Head of caudate nucleus (tissue), 42 donors: ENCODE measurements around the gene PADI1.
A peak's percentile ranks its signal among the peaks of the same experiment; 100 is the strongest.

Source experiments
- DNase-seq, 42 donors: peaks; one replicate each; pipeline versions ENCODE4 v3.0.0 to v3.0.0-alpha.2; 2020 to 2021; ENCODE audit warnings: mixed read lengths in 7 of 42
- intact Hi-C: fragments of 100-400 bp; cut with DNase I; formaldehyde crosslinking; loops from one replicate; pipeline ENCODE4 v1.15.0; 2022

PADI1 gene

DNA sequence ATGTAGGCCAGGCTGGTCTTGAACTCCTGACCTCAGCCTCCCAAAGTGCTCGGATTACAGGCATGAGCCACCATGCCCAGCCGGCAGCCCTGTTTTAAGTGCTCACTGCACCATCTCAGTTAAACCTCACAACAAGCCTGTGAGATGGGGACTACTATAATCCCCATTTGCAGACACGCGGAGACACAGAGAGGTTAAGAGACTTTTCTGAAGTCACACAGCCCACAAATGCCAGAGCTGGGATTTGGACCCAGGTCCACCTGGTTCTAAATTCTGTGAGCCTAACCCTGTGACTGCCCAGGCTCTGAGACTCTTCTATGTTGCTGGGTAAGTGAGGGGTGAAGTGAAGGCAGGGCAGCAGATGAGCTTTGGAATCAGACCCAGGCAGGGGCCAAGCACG is 6.4 kb downstream of the PADI1 start:
- intact Hi-C loops: no loop called here
- no peak for DNase-seq

DNA sequence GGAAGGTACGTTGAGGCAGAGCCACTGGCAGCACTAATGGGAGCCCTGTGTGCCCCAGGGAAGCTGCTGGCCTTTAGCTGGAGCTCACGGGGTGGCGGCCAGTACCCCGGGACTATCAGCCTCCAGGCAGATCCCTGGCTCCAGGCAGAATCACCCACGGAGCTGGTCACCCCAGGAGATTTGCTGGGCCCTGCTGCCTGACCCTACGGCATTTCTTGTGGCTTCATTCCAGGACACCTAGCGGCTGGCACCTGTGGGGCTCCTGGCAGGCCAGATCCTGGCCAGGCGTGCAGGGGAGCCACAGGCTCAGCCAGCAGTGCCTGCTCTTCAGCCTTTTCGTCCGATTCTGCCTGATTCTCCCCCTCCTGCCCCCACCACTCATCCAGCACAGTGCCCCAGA is 7.1 kb downstream of the PADI1 start:
- intact Hi-C loops: no loop called here
- DNase-seq: no peak

DNA sequence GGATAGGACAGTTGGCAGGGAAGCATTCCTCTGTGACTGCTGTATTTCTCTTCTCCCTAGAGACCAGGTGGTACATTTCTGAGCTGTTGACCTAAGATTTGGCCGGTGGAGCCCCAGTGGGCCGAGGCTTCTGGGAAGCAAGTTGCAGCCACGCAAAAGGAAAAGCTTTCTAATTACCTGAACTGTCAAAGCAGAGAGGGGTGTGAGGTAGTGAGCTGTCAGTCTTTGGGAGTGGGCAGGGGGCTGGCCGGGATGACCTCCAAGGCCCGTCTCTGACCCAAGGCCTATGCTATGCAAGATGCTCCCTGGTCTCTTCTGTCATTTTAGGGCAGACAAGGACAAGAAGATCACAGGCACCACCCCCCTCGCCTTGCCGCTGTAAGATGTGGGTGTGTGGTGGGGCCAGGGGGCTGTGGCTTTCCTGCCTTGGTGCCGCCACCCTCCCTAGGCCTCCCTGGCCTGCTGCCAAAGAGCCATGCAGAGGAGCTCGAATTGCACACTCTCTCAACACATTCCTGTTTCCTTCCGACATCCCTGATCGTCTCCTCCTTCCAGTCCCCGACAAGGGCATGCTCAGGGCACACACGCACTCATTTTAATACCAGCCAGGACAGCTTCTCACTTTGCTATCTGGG is 7.7 kb downstream of the PADI1 start:
- peak in 5 of 42 donors; percentile 9 to 30 (median 14) for DNase-seq
- intact Hi-C loops: no loop called here

DNA sequence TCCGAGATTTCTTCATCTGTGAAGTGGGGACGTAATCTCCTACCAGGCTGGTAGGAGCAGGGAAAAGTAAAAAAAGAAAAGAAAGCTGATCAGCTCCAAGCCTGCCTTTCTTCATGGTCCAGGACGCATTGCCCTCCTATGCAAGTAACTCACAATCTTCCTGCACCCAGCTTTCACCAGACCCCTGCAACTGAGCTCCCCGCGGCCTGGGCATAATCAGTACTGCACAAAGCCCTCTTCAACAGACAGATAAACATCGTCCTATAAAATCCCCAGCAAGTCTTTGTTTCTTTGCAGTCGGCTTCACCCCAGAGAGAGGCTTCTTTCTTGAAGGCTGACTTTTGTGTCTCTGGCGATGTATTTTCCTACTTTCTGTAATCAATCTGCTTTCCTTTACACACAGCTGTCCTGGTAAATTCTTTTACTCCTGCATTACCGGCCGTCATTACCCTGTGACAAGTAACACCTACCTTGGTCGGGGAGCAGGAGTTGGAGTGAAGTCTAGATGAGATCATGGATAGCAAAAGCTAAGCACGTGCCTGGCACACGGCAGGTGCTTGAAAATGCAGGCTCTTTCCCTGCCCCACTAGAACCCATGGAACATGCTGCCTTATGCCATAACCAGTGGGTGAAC is 8.3 kb downstream of the PADI1 start:
- no peak for DNase-seq
- intact Hi-C loops: no loop called here

DNA sequence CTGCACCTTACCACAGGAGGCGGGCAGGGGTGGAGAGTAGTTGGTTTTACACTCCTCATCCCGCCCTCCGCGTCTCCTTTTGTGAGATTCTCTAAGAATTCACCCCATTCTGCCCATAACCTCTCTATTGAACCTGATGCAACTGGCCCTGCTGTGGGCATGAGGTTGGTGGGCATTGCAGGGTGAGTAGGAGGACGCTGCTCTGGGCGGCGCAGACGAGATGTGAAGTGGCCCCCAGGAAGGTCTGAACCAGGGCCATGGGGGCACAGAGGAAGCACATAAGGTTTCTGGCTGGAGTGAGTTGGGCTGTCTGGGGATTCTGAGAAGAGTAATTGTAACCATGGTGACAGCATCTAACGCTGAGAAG is 8.8 kb downstream of the PADI1 start:
- DNase-seq: no peak
- intact Hi-C loops: no loop called here

DNA sequence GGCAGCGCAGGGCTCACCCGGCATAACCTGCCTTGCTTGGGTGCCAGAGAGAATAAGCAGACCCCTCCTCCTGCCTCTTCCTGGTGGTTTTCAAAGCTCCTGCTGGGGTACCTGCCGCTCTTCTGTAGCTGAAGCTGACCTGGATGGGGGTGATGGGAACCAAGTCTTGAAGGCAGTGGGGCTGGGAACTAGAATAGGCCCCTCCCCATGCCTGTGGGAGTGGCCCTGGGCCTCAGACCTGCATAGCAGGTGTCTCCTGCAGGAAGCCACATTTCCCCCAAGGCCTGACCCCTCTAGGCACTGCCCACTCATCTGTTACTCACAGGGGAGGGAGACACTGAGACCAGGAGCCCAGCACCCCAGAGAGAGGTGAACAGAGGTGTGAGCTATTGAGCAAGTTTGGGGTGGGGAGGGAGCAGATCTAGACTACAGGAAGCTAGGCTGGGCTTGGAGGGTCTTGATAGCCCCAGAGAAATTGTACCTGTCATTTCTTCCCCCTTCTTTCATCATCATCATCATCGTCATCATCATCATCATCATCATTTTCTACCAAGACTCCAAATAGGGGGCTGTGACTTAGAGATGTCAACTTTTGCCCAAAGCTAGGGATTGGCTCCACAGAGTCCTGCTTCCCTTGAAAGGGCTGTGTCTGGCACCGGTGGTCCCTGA is 10.1 kb downstream of the PADI1 start:
- intact Hi-C loops: no loop called here
- DNase-seq: no peak

DNA sequence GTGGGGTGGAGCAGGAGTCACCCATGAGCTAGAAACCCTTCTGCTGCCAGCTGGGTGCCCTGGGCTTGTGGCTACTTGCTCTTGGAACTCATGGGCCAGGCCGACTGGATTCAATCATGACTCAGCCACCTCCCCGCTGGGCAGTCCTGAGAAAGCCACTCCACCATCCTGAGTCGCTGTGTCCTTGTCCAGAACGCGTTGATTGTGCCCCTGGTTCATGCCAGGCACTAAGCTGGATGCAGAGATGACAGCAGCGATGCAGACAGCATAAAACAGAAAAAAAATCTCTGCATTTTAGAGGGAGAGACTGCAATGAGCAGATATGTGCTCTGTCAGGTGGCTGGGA is 10.6 kb downstream of the PADI1 start:
- no peak for DNase-seq
- intact Hi-C loops: no loop called here

DNA sequence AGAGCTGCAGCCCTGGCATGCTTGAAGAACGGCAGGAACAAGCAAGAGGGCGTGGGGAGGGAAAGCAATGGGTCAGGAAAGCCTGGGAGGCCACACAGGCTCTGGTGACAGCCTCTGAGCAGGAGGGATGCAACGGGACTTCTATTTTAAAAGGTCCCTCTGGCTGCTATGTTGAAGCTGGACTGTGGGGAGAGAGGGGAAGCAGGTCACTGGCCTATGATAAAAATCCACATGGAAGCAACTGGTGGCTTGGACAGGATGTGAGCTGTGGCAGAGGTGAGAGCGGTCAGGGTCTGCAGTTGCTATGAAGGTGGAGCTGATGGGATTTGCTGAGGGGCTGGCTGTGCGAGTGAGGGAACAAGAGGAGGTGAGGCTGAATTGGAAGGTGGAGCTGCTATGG is 11.2 kb downstream of the PADI1 start:
- intact Hi-C loops: no loop called here
- no peak for DNase-seq

DNA sequence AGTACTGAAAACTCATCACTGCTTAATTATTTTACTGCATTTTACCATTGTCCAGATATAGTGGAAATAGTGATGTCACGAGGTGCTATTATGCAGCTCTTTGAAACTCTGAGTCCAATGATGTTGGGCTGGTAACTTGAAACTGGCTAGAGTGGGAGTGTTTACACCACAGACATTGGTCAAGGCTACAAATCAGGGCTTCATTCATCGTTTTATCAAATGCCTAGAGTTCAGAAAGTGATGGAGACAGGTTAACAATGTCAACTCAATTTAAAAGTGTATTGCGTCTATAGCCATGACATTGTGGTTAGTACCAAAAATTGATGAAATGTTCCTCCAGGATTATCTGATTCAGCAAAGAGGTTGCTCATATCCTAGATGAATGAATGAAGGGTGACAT is 12.7 kb downstream of the PADI1 start:
- intact Hi-C loops: no loop called here
- no peak for DNase-seq

DNA sequence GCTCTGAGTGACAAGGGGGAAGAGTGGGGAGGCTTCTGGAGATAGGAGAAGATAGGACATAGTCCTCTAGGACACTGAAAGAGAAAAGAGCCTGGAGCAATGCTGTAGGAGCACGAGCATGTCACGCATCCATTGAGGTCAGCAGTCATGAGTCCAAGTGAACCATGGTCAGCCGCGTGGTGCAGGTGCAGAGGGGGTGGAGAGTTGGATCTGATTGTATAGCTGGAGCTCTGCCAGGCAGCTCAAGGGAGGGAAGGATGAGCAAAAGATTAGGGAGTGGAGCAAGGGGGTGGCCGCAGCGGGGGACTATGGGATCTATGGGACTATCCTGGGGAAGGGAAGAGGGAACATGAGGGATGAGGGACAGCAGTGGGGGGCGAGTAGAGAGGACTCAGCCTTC is 14.0 kb downstream of the PADI1 start:
- no peak for DNase-seq
- intact Hi-C loops: no loop called here

DNA sequence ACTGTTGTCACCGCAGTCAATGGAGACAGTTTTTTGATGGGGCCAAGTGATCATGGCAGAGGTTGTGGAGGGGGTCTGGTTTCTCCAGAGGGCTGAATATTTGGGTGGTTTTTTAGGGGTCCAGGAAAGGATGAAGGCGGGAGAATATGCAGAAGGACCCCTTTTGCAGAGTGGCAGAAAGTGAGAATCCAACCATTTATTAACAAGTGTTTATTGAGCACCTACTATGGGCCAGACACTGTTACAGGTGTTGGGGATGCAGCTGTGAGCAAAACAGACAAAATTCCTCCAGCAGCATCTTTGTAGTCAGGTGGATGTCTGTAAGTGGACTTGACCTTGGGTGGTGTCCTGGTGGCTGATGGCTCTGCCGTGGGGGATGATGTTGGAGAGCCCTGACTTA is 15.4 kb downstream of the PADI1 start:
- no peak for DNase-seq
- intact Hi-C loops: no loop called here

DNA sequence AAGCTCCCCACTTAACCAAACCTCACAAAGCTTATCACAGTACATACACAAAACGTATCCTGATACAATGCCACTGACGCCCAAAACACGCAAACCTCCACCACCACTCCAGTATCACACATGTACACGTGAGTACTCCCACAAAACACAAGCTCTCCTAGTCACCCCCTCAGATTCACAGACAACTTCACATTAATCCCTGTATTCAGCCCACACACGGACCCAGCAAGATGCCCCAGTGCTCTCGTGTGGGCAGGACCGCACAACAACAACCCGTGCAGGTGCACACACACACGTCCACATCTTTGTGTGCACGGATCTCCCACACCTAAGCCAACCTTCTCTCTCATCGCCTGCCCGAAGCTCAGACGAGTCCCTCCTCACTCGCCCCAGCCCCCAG is 17.6 kb downstream of the PADI1 start:
- no peak for DNase-seq
- intact Hi-C loops: no loop called here

DNA sequence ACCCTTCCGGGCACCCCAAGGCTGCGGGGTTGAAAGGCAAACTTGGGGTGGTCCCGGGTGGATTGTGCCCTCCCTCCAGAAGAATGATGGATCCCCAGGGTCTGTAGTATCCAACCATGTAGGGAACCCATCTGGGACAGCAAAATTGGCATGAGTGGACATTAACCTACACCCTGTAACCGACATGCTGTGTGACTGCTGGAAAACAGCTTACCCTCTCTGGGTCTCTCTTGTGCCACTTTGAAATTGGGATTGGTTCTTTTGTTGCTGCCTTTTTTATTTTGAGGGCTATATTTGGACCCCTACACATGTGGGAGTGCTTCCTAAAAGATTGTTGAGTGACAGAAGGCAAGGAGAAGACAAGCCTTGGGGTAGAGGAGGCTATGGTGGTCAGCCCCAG is 19.5 kb downstream of the PADI1 start:
- no peak for DNase-seq
- intact Hi-C loops: no loop called here

DNA sequence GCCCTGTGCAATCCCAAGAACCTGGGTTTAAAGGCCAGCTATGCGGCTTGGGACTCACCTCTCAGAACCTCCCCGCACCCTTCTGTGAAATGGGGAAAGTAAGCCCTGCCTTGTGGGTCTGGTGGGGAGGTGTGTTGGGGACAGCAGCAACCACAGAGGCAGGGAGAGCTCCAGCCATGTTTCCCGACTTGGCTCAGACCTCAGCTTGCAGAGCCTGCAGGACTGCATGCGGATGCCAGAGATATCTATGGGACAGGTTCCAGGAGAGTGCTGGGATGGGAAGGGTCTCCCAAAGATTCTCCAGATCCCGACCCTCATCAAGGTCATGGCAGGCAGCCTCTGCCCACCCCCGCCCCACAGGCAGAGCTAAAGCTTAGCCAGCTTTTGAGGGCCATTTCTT is 20.2 kb downstream of the PADI1 start:
- intact Hi-C loops: no loop called here
- DNase-seq: no peak

DNA sequence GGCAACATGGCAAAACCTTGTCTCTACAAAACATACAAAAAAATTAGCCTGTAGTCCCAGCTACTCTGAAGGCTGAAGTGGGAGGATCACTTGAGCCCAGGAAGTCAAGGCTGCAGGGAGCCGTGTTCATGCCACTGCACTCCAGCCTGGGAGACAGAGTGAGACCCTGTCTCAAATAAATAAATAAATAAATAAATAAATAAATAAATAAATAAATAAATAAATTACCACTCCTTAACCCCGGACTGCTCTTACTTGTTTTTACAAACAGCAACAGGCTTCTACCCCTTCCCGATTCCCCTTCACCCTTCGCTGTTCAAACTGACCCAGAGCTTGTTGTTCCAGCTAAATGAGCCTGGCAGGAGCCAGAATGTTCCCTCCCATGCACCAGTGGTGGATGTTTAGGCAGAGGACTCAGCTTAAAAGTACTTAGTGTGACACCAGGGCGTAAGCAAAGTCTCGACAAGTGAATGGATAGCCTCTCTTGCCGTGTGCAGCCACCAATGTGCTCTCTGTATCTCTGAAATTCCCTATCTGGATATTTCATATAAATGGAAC is 22.5 kb downstream of the PADI1 start:
- intact Hi-C loops: no loop called here
- no peak for DNase-seq

DNA sequence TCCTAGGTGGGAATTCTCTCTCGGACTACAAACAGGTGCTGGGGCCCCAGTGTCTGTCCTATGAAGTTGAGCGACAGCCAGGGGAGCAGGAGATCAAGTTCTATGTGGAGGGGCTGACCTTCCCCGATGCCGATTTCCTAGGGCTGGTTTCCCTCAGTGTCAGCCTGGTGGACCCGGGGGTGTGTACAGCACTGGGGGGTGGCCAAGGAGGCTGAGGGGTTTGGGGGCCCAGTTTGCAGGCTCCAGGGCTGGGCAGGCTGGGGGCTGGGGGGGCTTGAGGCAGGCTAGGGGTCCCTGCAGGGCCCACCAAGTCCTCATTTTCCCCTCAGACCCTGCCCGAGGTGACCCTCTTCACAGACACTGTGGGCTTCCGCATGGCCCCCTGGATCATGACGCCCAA is 23.7 kb downstream of the PADI1 start:
- no peak for DNase-seq
- intact Hi-C loops: no loop called here

DNA sequence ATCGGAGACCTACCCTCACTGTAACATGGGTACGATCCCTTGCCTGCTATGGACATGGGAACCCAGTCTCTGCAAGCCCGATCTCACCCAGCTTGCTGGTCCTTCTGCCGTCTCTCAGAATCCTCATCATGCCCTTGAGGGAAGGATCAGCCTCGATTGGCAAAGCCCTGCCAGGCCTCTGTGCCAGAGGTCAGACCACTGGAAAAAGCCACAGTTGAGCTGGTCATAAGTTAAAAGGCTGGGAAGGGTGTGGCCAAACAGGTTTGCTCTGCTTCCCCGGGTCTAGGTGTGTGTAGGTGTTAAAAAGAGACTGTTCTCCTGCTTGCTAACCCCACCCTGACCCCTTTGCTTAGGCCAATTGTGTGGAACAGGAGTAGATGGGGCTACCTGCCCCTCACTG is 24.5 kb downstream of the PADI1 start:
- intact Hi-C loops: no loop called here
- DNase-seq: no peak

DNA sequence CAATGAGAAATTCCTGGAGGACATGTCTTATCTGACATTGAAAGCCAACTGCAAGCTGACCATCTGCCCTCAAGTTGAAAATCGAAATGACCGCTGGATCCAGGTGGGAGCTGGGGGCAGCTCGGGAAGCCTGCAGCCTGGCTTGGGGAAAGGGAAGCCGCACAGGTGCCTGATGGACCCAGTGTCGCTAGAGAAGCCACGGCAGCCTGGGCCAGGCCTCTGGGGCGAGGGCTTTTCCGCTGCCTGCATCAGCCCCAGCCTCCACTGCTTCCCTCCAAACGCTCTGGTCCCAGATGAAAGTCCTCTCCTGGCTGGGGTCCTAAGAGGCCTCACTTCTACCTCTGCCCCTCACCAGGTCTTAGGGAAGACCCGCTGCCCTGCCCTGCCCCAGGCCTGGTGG is 25.2 kb downstream of the PADI1 start:
- intact Hi-C loops: loop anchor here (5.0 kb wide), 1 partner anchor 158 kb away; no protein-coding TSS in a partner anchor

DNA sequence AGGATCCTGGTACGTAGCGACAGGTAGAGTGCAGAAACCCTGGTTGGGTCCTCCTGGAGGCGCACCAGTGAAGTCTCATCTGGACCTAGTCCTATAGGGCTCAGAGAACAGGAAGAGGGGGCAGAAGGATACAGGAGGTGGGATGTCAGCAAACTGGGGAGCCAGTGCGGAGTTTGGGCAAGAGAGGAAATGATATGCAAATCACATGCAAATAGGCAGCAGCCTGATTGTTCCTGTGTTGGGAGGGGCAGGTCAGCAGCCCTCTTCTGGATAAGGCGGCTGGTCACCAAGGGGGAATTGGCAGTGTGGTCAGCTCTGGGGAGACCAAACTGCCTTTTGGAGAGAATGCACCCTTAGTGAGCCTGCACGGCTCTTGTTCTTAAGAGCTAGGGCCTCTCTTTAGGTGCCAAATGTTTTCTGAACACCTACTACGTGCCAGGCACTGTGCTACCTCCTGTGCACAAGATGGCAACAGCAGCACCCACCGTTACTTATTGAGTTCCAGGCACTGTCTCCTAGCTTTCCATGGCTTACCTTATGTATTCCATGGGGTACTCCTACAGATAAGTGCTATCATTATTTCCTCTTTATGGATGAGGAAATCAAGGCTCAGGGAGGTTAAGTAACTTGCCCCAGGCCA is 25.9 kb downstream of the PADI1 start:
- intact Hi-C loops: loop anchor here (5.0 kb wide), 1 partner anchor 158 kb away; no protein-coding TSS in a partner anchor
- no peak for DNase-seq

More for the DNA sequence above, 25.2 kb downstream of the PADI1 start:
- no peak for DNase-seq
